Kidney capillary endothelial cell (primary cell): Measurements from ENCODE around the gene SMPX.

Source experiments
- DNase-seq: peaks from one replicate; pipeline ENCODE4 v3.0.0-alpha.2; 2018; ENCODE audit warnings: low spot score

Gene SMPX

DNA sequence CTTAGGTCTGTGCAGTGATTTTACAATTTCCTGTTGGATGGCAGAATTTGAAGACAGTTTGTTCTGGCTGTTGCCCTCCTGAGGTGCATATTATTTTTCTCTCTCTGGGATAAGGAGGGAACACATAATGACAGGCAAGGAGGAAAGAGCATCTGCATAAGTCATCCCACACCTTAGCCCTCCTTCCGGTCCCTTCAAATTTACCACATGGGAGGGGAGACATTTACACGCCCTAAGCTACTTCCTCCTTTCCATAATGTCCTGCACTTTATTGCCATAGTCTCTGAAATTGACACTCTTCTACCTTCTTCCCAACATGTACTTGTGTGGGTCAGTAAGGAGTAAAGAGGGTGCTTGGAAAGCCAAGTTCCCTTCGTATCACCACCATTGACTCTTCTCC lies 13.9 kb downstream of the SMPX start:
- no peak for DNase-seq

DNA sequence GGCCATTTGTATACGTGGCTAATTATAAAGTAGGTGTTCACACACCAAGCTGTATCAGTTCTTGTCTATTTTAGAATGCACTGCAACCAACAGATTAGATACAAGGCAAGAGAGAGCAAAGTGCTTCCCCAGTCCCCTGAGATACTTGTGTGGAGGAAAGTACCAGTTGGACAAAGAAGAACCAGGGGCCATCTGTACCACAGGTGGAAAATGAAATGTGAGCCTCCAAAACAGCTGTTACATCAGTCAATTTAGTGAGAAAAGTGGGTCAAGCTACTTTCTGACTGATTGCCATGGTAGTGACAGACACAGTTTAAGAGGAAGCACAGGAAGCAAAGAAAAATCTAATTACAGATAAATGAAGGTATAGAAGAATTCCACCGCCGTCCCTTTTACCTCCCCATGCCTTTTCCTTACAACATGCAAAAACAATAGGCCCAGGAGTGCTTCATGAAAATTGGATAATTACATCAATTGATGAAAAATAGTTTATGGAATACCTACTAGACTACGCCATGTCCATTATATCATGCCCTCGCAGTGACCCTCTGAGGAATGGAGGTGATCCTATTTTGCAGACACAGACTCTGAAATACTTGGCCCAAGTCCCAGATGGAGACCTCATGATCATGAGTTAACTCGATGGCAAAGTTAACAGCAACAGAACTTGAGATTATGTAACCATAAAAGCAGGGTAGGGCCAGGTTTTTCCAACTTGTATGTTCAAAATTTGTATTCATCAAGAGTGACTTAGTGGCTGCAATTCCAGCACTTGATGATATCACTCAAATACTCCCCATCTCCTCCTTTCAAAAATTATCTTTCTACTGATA lies 15.8 kb downstream of the SMPX start:
- no peak for DNase-seq

DNA sequence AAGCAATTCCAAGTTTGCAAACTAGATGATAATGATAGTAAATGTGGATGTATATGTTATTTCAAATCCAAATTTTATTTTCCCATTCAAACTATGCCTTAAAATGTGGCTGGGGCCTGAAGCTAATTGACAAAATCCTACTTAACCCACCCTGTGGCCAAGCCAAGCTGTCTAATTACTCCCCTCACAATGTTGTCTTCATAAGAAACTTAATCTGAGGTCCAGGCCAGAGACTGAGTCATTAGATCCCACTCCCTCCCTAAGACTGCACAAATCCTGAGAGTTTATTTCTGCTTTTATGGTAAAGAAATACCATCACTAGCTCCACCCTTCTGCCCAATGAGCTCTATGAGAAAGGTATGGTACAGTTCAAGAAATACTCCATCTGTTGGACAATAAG lies 16.6 kb downstream of the SMPX start:
- DNase-seq: no peak

DNA sequence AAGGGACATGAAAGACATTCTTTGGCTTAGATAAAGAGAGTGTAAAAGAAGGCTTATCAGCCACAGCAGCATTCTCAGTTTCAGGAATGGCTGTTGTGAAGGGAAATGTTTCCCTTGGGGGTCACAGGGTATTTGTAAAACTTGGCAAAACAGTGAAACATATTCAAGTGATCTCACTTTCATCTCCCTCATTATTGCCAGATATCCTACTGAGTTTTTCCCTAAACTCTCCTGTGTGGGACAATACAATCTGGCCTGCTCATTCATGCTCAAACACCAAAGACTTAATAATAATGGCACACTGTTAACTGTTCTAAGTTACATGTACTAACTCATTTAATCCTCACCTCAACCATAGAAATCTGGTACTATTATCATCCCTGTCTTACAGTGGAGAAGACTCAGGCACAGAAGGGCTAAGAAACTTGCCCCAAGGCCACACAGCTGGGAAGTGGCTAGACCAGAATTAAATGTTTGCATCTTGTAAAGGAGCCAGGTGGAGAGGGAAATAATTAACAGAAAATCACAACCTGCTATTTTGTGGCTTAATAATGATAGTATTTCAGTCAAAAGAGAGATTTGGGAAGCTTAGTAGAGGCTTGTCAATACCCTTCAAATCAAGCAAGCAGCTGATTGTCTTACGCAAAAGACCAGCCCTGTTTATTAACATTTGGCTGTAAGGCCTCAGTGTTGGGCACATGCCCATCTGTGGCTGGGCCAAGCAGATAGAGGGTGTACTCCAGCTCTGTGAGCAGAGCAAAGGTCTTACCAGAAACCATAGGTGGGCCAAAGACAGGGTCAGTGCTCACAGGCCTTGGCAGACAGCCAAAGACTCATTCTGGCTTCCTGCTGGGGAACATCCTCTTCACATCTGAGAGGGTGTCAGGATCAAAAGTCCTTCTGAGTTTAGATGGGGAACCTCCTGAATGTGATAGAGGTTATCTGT lies 17.3 kb downstream of the SMPX start:
- DNase-seq: no peak

DNA sequence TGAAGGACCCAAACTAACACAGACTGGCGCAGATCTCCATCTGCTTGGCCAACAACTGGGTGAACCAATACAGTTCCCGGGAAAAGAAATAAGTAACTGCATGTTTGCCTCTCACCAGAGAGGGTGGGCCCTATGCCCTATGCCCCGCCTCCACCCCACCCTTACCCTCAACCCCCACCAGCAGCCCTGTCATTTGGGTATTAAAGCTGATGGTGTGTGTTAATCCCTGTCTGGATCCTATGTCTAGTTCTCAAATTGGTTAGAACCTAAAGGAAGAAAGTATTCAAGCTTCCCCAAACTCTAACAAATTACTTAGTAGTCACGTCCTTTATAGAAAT lies 19.0 kb downstream of the SMPX start:
- no peak for DNase-seq

DNA sequence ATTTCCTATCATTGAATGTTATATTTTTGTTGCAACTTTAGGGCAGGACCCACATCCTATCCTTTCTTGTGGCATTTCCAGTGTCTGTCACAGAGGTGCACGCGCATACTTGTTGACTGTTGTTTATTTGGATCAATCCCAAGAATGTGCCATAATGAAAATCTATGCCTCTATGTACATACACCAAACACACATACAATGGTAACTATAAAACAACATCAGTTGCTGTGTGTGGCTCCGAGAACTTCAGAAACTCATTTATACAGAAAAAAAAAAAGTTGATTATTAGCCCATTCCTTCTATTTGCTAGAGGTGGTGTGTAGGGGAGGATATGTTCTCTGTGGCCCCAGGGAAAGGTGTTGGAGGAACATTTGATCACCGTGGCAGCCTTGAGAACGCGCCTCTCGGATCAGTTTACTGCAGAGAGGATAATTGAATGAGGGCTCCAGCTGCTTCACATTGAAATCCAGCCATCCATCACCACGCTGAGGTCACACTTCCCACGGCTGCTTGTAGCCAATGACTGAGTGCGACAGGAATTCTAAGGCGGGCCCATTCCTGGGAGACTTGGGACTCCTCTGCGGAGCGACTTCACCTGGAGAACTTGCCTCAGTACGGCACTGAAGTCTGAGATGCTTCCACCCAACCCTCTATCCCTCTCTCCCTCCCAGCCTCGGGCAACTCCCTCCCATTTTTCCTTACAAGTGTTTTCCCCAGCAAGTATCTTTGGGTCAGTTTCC lies 19.5 kb downstream of the SMPX start:
- DNase-seq: no peak

DNA sequence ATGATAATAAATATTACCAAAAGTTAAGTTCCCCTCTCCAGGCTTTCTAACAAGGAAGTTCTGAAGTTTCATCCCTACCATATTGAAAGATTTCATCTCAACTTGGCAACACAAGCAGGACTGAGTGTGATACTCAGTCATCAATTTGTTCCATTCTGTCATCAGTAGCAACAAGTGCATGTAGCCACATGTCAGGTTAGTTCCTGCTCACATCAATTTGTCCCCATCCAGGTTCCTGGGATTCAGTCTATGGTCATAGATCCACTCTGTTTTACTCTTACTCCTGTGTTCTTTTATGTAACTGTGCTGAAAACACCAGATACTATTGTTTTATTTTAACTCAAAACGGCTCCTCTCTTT lies 22.2 kb downstream of the SMPX start:
- no peak for DNase-seq

DNA sequence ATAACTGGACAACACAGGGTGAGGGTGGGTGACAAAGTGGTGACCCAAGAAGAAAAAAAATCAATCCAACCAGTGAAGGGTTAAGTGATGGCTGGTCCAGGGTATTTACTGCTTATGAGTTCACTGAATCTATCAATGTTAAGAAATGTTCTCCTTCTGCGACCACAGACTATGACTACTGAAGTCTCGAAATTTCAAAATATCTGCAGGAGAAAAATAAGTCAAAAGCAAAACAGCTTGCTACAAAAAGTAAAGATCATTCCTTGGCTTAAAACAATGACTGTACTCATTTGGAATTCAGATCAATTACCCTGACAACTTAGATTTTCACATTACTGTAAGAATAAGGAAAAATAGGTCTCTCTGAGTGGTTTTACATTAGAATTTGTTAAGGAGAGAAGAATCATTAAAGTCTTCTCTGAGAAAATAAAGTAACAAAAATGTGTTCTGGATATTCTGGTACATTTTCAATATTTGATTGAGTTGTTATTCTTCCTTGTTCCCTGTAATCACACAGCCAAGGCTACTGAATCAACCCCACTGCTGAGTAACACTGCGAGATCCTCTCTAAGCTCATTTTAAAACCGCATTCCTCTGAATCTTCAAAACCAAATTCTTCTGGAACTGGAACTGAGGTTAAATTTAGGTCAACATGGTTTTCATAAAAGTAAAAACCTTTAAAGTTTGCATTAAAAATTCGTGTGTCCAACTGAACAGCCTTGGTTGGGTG lies 22.7 kb downstream of the SMPX start:
- no peak for DNase-seq

DNA sequence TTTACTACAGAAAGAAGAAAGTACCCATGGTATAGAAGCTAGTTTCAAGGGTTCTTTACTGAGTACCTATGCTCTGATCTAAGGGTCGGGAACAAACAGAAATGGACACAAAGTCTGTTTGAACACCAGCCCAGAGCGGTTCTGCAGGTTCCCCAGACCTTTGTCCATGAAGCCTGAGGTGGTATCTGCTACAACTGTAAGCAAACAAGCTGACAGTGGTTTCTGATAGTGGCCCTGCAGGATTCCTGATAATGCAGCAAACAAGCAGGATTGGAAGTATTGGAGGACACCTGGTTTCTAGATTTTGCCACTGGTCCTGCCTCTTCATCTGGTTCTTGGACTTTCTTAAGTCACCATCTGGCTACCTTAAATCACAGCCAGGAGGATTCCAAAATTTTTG lies 23.7 kb downstream of the SMPX start:
- no peak for DNase-seq

DNA sequence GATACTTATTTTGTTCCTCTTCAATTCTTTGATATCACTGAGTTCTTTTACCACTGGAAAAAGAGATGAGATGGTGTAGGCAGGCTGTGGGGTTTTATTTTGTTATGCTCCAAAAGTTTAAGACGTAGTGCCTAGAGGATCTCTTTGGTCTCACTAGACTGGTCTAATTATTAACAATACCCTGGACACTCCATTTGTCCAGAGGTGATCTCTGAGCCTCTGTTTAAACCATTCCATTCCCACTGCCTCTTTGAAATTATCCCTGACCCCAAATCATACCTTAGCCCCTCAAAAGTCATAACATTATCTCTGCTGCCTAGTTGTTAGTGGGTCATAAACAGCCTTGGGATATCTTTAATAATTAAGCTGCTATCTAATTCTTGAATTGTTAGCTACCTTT lies 24.2 kb downstream of the SMPX start:
- DNase-seq: no peak

DNA sequence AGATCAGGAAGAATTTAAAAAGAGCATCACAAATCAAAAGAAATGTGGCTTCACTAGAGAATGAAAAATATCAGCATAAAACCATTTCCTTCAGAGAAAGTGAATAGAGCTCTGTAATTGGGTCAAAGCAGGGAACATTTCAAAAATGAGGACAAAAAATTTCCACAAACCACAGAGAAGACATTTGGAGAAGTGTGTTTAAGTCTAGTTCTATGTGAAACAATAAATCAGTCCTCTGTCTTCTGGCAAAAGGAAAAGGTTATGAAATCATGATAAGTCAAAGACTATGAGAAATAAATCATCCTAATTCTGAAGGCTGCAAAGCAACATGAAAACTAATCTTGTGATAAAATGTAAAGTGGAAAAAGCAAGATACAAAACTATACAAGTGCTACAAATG lies 27.9 kb downstream of the SMPX start:
- DNase-seq: no peak

DNA sequence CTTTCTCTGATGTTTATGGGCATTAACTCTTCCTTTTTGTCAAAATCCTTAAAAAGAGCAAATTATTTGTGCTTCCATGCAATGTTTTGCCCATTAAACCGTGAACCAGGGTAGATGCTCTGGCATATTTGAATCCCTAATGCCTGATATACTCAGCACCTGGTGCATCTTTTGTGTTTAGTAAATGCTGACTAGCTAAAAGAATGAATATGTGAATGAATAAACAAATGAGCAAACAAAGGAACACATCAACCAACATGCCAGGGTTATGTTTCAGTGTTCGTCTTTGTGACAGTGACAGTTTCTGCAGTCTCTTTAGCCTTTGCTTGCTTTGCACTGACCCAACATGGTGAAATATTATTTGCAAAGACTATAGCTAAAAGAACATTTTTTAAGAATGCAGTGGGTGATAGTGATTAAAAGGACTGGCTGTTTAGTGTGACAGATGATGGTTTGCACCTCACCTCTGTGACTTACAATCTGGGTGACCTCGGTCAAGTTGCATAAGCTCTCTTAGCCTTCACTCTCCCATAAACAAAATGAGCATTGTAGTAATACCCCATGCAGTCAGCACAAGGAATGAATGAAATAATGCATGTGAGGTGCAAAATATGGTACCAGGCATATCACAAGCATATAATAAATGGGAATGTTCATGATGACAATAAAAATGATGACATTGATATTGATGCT lies 29.5 kb downstream of the SMPX start:
- no peak for DNase-seq

DNA sequence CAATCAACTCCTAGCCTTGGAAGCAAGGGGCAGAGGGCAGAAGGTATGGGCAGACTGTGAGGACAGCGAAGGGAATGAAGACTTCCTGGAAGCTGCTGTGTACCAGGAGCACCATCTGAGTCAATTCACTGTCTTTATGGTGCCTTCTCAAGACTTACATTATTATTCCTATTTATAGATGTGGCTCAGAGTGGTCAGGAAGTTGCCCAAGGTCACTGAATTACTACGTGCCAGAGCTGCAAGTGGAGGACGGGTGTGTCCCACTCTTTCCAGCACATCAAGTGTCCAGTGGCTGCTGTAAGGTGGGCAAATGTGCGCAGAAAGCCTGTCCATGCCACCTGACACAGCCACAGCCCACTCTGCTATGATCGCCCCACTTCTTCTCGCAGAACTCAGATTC lies 32.0 kb downstream of the SMPX start:
- no peak for DNase-seq

DNA sequence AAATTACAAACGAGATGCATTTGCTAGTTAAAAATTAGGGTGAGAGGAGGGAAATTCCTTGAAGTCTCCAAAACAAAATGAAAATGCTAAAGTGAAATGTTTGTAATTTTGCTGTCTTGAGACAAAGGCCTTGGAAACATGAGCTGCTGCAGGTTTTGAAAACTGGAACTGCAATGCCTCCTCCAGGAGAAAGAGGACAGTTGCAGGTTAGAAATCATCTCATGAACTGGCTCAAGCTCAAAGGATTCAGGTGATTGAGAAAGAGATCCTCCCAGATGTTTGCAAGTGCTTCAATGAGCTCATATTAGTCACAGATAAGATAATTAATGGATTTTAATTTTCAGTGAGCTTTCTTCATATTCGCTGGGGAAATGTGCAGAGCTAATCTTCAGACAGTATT lies 32.4 kb downstream of the SMPX start:
- DNase-seq: no peak

DNA sequence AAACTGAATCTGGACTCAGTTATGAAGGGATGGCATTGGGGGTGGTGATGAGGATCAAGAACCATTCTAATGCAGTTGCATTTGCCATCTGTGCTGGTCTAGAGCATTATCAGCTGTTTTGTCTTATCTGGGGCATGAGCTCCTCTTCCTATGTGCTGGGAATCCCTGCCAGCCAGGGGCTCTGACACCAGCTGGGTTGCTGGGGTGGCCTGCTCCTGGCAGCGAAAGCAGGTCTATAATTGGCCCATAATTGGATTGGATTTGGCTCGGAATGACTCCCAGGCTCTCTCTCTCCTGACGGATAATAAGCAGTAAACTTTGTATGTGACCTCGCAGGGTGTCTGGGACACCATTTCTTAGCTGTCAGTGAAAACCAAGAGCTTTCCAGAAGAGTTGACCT lies 34.1 kb downstream of the SMPX start:
- no peak for DNase-seq

DNA sequence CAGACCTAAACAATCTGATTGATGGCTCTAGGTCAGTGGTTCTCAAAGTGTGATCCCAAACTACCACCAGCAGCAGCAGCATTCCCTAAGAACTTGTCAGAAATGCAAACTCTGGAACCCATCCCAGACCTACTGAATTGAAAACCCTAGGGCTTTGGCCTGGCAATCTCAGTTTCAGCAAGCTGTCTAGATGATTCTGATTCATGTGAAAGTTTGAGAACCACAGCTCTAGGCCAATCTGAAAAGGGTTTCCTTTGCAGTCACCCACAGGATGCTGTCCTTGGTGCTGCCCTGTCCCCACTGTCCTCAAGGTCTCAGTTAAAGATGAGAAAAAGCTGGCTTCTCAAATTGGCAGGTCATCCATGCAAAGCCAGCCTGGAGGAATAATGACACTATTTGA lies 34.8 kb downstream of the SMPX start:
- no peak for DNase-seq

DNA sequence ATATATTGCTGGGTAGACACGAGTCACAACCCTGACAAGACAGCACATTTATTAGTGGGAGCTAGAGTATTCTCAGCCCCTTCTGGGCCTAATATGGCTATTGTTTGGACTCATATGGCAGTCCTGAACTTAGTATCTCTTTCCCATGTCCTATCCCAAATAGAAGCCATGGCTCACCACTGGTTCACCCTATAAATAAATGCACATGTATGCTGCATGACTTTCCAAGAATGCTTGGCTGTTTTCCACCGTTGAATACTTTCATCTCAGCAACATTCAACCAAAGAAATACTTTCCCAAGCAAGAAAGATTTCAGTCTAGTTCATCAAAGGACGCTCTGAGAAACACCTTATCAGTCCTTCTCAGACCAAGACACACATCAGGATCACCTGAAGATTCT lies 36.7 kb downstream of the SMPX start:
- no peak for DNase-seq

DNA sequence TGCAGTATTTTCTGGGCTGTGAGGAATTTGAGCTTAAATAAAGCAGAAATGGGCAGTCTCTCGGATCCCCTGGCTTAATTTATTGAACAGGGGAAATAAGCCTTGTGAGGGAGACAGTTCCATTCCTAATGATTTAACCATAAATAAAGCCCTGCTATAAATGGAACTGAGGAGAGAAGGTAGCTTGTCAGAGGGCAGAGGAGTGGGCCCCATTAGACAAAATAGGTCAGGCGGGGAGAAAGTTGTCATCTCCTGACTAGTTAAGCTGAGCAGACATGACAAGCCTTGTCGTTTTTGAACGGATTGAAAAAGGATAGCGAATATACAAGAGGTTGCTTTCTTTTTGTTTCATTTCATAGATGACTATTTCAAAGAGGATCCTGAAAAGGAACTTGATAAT lies 39.3 kb downstream of the SMPX start:
- no peak for DNase-seq

DNA sequence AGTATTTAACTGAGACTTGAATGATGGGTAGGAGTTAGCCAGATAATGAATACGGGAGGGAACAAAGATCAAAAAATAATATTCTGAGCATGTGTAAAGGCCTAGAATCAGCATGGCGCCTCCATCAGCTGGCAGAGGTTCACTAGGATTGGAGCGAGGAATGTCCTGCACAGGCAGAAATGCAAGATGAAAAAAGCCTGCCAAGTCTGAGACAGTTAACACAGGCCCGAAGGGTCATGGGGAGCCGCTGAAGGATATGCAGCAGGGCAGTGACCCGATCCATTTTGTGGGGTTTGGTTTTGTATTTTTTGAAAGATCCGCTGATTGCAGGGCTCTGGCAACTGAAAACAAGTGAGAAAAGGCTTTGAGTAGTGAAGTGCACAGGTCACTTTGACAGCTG lies 40.1 kb downstream of the SMPX start:
- no peak for DNase-seq

DNA sequence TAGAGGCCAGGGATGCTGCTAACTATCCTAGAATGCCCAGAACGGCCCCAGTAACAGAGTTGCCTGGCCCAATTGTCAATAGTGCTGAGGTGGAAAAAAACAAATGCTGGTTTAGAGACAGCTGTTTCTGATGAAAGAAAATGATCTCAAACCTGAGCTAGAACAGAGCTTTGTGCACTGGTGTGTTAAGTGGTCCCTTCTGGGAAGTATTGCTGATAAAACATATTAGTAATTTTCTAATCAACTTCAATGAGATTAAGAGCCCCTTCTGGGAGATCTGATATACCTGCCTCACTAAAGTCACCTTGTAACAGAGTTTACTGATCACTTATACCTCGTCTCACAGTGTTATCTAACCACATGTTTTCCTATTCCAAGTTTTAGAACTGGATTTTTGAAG lies 42.1 kb downstream of the SMPX start:
- DNase-seq: no peak

DNA sequence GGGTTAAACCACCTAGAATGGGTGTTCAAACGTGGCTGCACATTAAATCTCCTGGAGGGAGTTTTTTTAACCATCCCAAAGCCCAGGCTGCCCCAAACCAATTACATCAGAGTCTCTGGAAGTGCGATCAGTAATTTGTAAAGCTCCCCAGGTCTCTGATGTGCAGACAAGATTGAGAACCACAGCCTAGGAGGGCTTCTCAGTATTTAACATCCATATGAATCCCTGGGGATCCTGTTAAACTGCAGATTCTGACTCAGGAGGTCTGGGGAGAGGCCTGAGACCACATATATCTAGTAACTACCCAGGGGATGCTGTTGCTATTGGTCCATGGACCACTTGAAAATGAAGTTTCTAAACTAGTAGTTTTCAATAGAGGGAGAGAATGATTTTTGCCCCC lies 42.6 kb downstream of the SMPX start:
- no peak for DNase-seq

DNA sequence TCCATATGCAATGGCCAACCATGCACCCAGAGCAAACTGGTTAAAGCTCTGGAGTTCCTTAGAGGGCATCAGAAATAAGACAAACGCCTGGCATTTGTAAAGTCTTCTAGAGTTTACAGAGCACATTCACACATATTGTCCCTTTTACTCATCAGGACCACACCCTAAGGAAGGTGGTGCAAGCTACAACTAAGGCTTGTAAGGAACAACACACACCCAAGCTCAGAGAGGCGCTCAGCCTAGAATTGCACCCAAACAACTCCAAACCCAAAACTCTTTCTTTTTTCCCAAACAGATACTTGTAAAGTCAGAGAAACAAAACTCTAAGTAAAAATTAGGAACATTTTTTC lies 46.1 kb downstream of the SMPX start:
- no peak for DNase-seq
